ENCODE results near the gene ABL2.
"Not testable (repeated sequence)": the region's sequence is repeated elsewhere in the genome, so short reads cannot be mapped to it uniquely, and the experiment has no call there.

Gene ABL2

GRCh38 chr1:179169616-179170467, 59.6 kb downstream of the ABL2 start:
- DNase-seq (ENCODE audit: low spot score), result peak; percentile 47

GRCh38 chr1:179168536-179168935, 60.9 kb downstream of the ABL2 start:
- DNase-seq (ENCODE audit: low spot score), result no peak

- no peak for DNase-seq (ENCODE audit: low spot score)
Measured at GRCh38 chr1:179167955-179168354, 61.5 kb downstream of the ABL2 start.

- no peak for DNase-seq (ENCODE audit: low spot score)
Measured at GRCh38 chr1:179167418-179167777, 62.1 kb downstream of the ABL2 start.

GRCh38 chr1:179166663-179167417, 62.6 kb downstream of the ABL2 start:
- DNase-seq (ENCODE audit: low spot score), result no peak

GRCh38 chr1:179164494-179164893, 65.0 kb downstream of the ABL2 start:
- DNase-seq (ENCODE audit: low spot score), result no peak

GRCh38 chr1:179156708-179157107, 72.8 kb downstream of the ABL2 start:
- DNase-seq (ENCODE audit: low spot score), result no peak

- DNase-seq (ENCODE audit: low spot score), result no peak
Measured at GRCh38 chr1:179156026-179156425, 73.5 kb downstream of the ABL2 start.

- DNase-seq (ENCODE audit: low spot score), result no peak
Measured at GRCh38 chr1:179155615-179156014, 73.9 kb downstream of the ABL2 start.

GRCh38 chr1:179154437-179154836, 75.0 kb downstream of the ABL2 start:
- DNase-seq (ENCODE audit: low spot score), result no peak

- no peak for DNase-seq (ENCODE audit: low spot score)
Measured at GRCh38 chr1:179153217-179153616, 76.3 kb downstream of the ABL2 start.

GRCh38 chr1:179151908-179152682, 77.4 kb downstream of the ABL2 start:
- no peak for DNase-seq (ENCODE audit: low spot score)

- DNase-seq (ENCODE audit: low spot score), result peak; percentile 46
Measured at GRCh38 chr1:179146911-179147310, 82.6 kb downstream of the ABL2 start.

GRCh38 chr1:179146476-179146875, 83.0 kb downstream of the ABL2 start:
- no peak for DNase-seq (ENCODE audit: low spot score)

GRCh38 chr1:179145521-179145920, 84.0 kb downstream of the ABL2 start:
- no peak for DNase-seq (ENCODE audit: low spot score)

GRCh38 chr1:179144626-179145025, 84.9 kb downstream of the ABL2 start:
- DNase-seq (ENCODE audit: low spot score), result peak; percentile 79

- DNase-seq (ENCODE audit: low spot score), result peak; percentile 97
Measured at GRCh38 chr1:179143322-179143721, 86.2 kb downstream of the ABL2 start.

GRCh38 chr1:179142889-179143299, 86.6 kb downstream of the ABL2 start:
- DNase-seq (ENCODE audit: low spot score), result peak; percentile 99

GRCh38 chr1:179141592-179142251, 87.8 kb downstream of the ABL2 start:
- peak; percentile 94 for DNase-seq (ENCODE audit: low spot score)

- not testable (repeated sequence) for DNase-seq (ENCODE audit: low spot score)
Measured at GRCh38 chr1:179138755-179139154, 90.7 kb downstream of the ABL2 start.

GRCh38 chr1:179137617-179138255, 91.7 kb downstream of the ABL2 start:
- DNase-seq (ENCODE audit: low spot score), result no peak

All from RKO (cell line).